Measurements from ENCODE around the gene OR13C5.
A peak's percentile ranks its signal among the peaks of the same experiment; 100 is the strongest.
"Not testable (repeated sequence)": the region's sequence is repeated elsewhere in the genome, so short reads cannot be mapped to it uniquely, and the experiment has no call there.

Gene OR13C5

DNA sequence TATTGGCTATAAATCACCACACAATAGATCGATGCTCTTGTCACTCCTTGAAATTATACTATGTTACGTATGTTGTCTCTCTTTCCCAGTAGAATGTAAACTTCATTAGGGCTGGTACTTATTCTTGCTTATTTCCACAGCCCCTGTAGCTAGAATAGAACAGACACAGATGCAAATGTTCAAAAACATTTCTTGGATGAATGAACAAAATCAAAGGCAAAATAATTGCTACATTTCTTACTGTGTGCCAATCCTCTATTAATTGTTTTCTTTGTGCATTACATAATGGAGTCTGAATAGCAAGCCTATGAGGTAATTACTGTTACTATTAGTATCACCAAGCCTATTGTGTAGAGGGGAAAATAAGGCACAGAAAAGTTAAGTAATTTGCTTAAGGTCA, 6.9 kb upstream of the OR13C5 start:
- DNase-seq (ENCODE audit: low spot score) = no peak
- H3K27ac ChIP-seq = no peak overlapping the region
- POLR2A ChIA-PET (ENCODE audit: low non-redundant PET) = no interaction called here
- CTCF ChIA-PET = no interaction called here
- TF ChIP-seq, protein P1, sequence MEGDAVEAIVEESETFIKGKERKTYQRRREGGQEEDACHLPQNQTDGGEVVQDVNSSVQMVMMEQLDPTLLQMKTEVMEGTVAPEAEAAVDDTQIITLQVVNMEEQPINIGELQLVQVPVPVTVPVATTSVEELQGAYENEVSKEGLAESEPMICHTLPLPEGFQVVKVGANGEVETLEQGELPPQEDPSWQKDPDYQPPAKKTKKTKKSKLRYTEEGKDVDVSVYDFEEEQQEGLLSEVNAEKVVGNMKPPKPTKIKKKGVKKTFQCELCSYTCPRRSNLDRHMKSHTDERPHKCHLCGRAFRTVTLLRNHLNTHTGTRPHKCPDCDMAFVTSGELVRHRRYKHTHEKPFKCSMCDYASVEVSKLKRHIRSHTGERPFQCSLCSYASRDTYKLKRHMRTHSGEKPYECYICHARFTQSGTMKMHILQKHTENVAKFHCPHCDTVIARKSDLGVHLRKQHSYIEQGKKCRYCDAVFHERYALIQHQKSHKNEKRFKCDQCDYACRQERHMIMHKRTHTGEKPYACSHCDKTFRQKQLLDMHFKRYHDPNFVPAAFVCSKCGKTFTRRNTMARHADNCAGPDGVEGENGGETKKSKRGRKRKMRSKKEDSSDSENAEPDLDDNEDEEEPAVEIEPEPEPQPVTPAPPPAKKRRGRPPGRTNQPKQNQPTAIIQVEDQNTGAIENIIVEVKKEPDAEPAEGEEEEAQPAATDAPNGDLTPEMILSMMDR (conservative IDR thresholded peaks at IDR 0.05; ENCODE audit: low read depth) = no peak

DNA sequence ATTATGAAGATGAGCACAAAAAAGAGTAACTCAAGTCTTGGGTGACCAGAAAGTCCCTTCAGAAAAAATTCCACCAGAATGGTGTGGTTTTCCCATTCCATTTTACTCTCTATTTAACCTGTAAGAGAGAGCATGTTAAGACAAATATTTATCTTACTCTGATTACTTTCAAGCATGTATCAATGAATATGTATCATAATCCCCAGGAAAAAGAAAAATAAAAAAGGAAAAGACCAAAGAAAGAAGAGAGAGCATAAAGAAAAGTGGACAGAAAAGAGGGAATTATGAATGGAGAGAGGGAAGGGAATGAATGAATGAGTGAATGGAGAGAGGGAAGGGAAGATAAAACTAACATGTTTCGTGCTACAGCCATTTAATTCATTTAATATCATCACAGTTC, 6.3 kb upstream of the OR13C5 start, which contains the start of gene OR13C2:
Gene OR13C2, minus strand, starts transcription at position 101 of the 400 bp plus-strand sequence. Its CDS starts 0 bp downstream, at position 101.
- DNase-seq (ENCODE audit: low spot score); CTCF ChIA-PET; H3K27ac ChIP-seq; POLR2A ChIA-PET (ENCODE audit: low non-redundant PET): not testable (repeated sequence)

DNA sequence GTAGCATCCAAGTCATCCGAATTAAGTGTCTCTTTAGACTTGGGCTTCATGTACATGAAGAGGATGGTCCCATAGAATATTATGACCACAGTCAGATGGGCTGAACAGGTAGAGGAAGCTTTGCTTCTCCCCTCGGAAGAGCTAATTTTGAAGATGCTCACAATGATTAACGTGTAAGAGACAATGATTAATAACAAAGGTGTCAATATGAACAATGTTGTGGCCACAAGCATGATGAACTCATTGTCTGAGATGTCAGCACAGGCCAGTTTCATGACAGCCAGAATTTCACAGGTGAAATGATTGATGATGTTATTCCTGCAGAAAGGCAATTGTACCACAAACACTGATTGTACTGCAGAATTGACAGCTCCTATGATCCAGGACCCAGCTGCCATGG, 5.6 kb upstream of the OR13C5 start:
- ChIA-PET CTCF (no interaction called here), POLR2A (ENCODE audit: low non-redundant PET) (no interaction called here)
- no peak overlapping the region for H3K27ac ChIP-seq
- TF ChIP-seq, protein P1 (conservative IDR thresholded peaks at IDR 0.05; ENCODE audit: low read depth) = no peak
- DNase-seq (ENCODE audit: low spot score) = no peak

DNA sequence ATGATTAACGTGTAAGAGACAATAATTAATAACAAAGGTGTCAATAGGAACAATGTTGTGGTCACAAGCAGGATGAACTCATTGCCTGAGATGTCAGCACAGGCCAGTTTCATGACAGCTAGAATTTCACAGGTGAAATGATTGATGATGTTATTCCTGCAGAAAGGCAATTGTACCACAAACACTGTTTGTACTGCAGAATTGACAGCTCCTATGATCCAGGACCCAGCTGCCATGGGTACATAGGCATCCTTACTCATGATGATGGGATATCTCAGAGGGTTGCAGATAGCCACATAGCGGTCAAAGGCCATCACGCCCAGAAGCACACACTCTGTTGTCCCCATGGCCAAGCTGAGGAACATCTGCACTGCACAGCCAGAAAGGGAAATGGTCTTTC, 464 bp downstream of the OR13C5 start:
- CTCF ChIA-PET; H3K27ac ChIP-seq; POLR2A ChIA-PET (ENCODE audit: low non-redundant PET); DNase-seq (ENCODE audit: low spot score): not testable (repeated sequence)

DNA sequence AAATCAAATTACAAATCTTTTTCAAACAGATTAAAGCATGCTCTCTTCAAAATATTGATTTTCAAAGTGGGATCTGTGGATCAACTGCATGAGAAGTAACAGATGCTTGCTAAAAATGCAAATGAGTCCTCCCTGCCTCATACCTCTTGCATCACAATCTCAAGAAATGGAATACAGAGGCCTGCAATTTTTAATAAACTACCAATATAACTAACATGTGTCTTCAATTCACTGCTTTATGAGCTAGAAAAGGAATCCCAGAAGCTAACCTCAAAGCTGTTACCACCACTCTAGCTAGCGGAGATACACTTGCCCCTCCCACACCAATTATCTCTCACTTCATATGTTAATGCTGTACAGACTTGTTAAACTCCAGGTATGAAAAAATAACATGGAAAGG, 9.6 kb downstream of the OR13C5 start:
- H3K27ac ChIP-seq = no peak overlapping the region
- CTCF ChIA-PET = no interaction called here
- no peak for DNase-seq (ENCODE audit: low spot score)
- POLR2A ChIA-PET (ENCODE audit: low non-redundant PET) = no interaction called here
- TF ChIP-seq, protein P1 (conservative IDR thresholded peaks at IDR 0.05; ENCODE audit: low read depth) = no peak

DNA sequence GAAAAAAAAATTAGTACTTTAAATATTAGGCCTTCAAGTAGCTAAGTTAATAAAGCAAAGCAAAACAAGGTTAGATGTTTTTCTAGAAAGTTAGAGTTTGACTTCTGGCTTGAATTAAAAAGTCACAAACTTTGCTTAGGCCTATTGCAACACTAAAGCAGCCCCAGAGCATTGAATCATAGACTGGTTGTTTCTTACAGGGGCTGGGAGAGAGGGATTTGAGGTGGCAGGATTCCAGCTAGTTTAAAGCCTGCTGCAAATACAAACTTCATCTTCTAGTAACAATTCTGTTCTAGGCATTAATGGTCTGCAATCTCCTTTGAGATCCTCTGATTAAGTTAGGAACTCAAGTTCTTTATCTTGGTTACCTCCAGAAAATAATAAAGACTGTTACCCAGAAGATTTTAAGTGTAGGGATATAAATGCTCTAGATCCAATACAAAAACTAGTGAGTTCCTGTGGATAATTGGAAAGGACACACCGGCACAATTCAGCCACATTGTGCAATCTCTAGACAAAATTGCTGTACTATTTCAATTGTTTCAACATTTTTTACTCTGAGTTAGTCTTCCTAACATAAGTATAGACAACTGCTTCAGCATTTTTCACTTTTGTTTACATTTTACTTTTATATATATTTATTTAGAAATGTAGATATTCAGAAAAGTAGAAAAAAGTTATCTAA, 12.6 kb downstream of the OR13C5 start:
- TF ChIP-seq, protein P1 (conservative IDR thresholded peaks at IDR 0.05; ENCODE audit: low read depth) = no peak
- no peak overlapping the region for H3K27ac ChIP-seq
- DNase-seq (ENCODE audit: low spot score) = peak; percentile 9
- ChIA-PET POLR2A (ENCODE audit: low non-redundant PET) (no interaction called here), CTCF (interaction anchor here (0.7 kb wide), 1 partner anchor 1512 kb away, joined by 4 read pairs; no protein-coding TSS in a partner anchor)

DNA sequence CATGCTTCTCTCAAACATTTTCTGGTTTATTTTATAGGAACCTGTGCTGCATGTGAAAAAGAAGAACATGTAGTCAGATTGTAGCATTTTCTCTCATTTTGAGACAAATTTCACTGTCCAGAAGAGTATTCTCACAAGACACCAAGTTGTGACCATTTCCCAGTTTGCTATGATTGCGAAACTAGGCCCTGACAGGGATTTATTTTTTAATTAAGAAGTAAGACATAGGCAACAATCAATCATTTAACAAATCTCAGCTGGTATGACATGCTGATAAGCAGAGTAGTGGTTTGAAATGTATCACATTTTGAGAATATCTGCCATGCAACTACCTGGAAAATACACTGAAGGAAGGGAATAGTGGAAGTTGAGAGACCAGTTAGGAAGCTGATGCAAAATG, 18.7 kb downstream of the OR13C5 start:
- H3K27ac ChIP-seq = no peak overlapping the region
- ChIA-PET POLR2A (ENCODE audit: low non-redundant PET) (no interaction called here), CTCF (interaction anchor here (0.6 kb wide), 1 partner anchor 16 kb away, joined by 4 read pairs; no protein-coding TSS in a partner anchor)
- TF ChIP-seq, protein P1 (conservative IDR thresholded peaks at IDR 0.05; ENCODE audit: low read depth) = no peak
- no peak for DNase-seq (ENCODE audit: low spot score)

Data from RWPE1 (cell line).